Left forelimb (tissue), 1 donor: Measurements from ENCODE around the gene SMOC1.

Source experiments
- DNase-seq: peaks from one replicate; pipeline ENCODE4 v3.0.0-alpha.2; 2018; ENCODE audit warnings: low spot score

SMOC1 gene, protein sequence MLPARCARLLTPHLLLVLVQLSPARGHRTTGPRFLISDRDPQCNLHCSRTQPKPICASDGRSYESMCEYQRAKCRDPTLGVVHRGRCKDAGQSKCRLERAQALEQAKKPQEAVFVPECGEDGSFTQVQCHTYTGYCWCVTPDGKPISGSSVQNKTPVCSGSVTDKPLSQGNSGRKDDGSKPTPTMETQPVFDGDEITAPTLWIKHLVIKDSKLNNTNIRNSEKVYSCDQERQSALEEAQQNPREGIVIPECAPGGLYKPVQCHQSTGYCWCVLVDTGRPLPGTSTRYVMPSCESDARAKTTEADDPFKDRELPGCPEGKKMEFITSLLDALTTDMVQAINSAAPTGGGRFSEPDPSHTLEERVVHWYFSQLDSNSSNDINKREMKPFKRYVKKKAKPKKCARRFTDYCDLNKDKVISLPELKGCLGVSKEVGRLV

DNA sequence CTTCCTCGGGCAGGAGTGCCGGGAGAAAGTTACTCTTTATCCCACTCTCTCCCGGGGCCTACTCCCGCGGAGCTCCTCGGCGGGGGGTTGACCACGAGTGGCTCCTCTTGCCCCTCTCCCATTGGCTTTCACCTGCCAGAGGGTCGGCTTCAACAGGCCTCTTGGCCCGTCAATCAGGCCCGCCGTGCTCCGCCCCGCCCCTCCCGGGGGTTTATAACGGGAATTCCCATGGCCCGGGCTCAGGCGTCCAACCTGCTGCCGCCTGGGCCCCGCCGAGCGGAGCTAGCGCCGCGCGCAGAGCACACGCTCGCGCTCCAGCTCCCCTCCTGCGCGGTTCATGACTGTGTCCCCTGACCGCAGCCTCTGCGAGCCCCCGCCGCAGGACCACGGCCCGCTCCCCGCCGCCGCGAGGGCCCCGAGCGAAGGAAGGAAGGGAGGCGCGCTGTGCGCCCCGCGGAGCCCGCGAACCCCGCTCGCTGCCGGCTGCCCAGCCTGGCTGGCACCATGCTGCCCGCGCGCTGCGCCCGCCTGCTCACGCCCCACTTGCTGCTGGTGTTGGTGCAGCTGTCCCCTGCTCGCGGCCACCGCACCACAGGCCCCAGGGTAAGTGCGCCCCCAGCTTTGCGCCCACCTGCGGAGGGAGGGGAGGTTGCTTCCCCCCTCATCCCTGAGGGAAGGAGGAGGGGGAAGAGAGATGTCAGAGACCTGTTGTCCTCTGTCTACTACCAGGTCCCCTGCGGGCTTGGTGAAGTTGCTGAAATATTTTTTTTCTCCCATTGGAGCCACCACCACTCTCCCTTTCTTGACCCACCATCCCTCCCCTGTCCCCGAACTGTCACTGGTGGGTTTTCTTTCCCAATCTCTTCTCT lies at the start of gene SMOC1:
Gene SMOC1, plus strand, starts transcription at position 242 of the 869 bp plus-strand sequence. Its CDS starts 263 bp downstream, at position 505.
- no peak for DNase-seq

- no peak for DNase-seq
Observed at GRCh38 chr14:69838881-69839416, 40.3 kb upstream of the SMOC1 start.

DNA sequence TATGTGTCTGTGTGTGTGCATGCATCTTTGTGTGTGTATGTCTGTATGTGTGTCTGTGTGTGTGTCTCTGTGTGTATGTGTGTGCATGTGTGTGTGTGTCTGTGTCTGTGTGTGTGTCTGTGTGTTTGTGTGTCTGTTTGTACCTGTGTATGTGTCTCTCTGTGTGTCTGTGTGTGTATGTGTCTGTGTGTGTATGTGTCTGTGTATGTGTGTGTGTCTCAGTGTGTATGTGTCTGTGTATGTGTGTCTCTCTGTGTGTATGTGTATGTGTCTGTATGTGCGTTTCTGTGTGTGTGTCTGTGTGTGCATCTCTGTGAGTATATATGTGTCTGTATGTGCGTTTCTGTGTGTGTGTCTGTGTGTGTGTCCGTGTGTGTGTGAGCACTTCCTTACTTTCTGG lies 39.6 kb upstream of the SMOC1 start:
- DNase-seq: no peak

DNA sequence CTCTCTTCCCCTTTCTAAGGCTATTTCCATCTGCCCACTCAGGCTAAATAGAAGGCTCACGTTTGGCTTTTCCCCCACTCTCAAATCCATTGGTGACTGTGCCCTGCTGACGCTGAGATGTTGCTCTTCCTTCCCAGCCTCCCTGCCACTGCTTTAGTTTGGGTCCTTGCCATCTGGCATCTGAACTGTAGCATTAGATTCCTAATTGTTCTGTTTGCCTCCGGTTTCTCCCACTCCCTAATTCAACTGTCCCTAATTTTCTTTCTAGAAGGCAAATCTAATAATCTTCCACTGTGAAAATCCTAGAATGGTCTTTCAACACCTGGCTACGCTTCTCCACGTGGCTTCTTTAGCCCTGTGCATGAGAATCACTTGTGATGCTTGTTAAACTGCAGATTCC lies 37.6 kb upstream of the SMOC1 start:
- DNase-seq: no peak

DNA sequence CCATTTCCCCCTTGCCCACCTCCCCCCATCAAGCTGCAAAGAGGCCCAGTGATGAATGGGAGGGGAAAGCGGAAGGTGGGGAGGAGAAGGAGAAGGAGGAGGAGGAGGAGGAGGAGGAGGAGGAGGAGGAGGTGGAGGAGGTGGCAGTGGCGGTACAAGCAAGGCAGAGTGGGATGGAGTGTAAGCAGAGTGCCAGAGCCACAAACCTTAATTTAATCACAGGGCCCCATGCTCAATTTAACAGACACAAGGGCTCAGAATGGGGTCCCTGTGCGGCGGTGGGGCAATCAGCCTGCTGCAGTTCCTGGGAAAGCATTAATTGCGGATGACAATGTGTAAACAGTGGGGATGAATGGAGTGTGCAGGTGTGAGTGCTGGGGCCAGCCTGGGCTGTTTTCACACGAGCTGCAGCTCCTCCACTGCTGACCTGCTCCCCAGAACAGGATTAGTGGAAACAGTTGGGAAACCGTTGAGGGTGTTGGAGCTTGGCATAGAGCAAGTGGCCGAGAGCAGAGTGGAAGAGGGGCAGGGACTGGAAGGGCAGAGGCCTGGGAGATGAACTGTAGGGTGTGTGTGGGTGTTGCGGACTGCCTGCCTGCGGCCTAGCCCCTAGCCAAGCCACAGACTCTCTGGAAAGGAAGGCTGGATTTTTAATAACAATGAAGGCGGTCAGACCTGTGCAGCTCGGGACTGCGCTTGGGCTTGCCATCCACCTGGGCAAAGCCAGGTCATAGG lies 36.4 kb upstream of the SMOC1 start:
- DNase-seq: no peak

- DNase-seq: no peak
Observed at GRCh38 chr14:69844171-69844570, 35.0 kb upstream of the SMOC1 start.

DNA sequence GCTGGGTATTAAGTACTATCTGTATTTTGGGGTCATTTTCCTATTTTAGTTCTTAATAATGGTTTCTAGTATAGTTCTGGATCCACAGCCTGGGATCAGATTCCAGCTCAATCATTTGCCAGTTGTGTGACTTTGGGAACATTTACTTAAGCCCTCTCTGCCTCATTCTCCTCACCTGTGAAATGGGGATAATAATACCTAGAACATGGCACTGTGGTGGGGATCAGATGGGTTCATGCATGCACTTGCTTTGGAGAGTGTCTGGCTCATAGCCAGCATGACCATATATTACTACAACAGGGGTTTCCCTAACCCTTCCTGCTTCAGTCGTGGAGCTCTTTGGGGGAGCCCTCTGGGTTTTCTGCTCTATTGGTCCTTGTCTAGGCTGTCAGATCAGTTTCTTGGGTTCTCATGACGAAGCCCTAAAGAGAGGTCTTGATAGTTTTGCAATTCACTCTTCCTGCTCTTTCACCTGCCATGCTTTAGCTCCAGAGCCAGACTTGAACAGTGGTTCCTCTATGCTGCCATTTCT lies 34.1 kb upstream of the SMOC1 start:
- DNase-seq: no peak

DNA sequence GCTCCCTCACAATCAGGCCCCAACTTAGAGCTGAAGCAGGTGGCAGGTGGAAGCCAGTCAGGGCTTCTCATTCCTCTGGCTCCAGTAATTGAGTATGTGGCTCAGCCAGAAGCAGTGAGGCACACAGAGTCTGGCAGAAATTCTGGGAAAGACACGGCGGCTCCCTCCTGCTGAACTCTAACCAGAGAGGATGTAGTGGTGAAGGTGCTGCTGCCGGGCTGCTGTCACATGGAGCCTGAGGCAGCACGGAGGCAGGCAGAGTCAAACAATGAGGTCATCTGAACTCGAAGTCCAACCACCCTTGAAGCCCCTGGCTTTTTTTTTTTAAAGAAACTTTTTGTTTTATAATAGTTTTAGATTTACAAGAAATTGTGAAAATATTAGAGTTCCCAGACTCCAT lies 33.4 kb upstream of the SMOC1 start:
- DNase-seq: no peak

DNA sequence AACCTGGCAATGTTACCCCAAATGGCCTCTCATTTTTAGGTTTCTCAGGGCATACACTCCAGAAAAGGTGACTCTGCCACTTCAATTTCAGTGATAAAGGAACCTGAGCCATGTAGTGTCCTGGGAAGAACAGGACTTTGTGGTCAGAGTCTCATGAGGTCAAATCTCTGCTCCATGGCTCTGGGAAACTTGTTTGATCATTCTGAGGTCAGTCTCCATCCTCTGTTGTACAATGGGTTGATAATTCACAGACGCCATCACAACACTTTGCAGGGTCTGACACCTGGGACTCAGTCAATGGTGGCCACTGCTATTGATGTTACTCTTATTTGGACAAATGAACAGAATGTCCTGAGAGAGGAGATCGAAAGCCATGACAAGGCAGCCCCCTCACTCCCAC lies 31.1 kb upstream of the SMOC1 start:
- no peak for DNase-seq

- no peak for DNase-seq
Observed at GRCh38 chr14:69848903-69849391, 30.3 kb upstream of the SMOC1 start.

DNA sequence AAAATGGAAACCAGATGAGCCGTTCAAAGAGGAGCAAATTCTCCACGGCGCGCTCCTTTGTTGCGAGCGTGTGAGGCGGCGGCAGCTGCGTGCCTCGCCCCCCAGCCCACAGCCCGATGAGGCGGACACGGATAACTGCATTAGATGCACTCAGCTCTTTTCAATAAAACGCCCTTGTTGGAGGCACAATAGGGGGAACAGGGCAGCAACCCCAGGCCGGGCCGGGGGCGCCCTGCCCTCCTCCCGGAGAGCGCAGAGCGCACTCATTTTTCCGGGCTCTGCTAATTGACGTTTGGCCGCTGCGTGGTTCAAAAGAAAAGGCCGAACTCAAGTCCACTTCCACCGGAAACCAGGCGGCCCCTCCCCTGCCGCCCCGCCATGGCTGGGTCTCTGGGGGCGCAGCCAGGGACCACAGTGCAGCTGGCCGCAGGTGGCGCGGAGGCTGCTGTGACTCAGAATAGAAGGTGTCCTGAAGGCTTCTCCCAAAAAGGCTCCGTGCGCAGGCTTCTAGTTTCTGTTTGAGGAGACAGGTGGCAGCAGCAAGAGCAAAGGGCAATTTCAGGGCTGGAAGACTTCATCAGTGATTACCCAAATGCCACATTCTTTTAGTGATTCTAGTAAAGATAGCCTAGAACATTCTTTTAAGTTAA lies 29.0 kb upstream of the SMOC1 start:
- no peak for DNase-seq

DNA sequence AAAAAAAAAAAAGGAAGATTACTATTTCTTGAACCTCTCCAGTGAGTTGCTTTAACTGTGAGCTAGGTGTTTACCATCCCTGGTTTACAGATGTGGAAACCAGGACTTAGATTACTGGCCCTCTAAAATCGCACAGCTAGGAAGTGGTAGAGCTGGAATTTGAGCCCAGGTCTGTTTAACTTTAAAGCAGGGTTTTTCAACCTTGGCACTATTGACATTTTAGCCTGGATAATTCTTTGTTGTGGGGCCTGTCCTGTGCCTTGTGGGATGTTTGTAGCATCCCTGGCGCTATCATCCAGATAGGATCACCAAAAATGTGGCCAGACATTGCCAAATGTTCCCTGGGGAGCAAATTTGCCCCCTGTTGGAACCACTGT lies 28.5 kb upstream of the SMOC1 start:
- no peak for DNase-seq

DNA sequence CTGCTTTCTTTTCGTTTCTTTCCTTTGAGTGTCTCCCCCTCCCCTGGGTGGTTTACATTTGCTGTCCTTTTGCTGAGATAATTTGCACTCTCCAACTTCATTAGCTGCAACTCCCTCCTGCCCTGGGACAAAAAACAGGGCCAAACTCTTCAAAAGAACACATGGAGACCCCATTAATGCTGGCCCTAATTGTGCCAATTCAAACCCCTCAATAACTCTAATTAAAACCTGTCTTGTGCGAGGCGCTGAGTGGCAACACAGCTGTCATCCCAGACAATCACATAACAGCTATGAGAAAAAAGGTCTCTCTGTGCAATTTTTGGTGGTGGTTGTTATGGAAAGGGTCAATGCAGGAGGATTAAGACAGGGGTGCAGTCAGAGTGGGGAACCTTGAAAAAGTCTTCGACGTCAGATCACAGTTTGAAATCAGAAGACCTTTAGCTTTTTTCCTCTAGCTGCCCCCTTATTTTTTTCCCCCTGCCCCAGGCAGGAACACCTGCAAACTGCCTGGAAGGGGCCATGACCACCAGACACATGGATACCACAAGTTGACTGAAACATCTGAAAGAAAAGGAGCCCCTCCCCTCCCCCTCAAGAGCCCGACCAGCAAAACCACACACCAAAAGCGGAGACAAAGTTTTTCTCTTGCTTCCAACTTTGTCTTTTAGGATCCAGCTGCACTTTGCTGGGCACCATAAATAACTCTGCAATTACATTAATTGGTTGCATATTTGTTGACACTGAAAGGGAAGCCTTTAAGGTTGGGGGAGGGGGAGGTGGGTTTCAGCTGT lies 26.5 kb upstream of the SMOC1 start:
- DNase-seq: no peak

DNA sequence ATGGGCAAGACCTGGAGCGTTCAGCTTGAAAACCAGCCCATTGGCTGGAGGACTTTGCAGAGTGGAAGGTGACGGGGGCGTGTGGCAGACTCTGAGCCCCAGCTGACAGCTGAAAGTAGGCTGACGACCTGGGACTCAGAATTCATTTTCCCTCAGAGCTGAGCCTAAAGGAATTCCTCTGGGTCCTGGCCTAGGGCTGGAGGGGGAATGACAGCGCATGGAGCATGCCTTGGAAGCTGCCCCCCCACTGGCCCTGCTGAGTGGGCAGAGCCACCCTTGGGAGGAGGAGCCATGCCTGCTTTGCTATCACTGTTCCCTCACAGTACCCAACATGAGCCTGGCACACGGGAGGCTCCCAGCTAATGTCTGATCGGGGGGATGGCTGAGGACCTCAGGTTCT lies 25.4 kb upstream of the SMOC1 start:
- DNase-seq: no peak

- no peak for DNase-seq
Observed at GRCh38 chr14:69854598-69854997, 24.6 kb upstream of the SMOC1 start.

- DNase-seq: no peak
Observed at GRCh38 chr14:69855180-69855832, 23.9 kb upstream of the SMOC1 start.

GRCh38 chr14:69858801-69859200 lies 20.4 kb upstream of the SMOC1 start:
- no peak for DNase-seq

DNA sequence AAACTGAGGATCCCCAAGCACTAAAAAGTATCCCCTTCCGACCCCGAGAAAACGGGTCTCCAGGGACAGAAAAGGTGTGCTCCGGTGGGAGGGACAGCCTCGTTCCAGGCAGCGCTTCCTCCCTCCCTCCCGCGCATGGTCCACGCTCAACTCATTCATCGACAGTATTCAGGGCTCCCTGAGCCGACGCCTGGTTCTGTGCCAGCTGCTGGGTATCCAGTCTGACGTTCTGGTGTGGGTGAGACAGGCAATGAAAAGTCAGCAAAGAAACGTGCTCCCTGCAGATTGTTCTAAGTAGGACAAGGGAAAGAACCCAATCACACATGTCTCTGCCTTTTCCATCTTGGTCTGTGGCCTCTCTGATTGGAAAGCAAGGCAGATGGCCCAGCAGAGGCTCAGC lies 19.6 kb upstream of the SMOC1 start:
- peak; percentile 44 for DNase-seq

DNA sequence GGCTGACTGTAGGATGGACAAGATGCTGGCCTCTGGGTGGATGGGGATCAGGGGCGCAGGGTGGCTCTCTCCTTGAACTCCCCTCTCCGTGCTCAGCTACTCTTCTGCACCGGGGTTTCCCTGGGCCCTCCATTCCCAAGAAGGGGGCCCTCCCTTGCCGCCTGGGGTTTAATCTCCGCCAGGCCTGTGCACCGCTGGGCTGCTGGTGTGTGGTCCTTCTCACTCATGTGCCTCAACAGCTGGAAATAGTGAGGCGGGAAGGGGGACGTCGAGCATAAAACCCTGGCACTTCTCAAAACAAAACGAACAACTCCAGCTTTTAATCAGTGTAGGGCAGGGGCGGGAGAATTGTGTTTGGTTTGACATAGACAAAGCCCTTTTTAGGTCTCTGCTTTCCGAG lies 19.0 kb upstream of the SMOC1 start:
- peak; percentile 23 for DNase-seq

- peak; percentile 11 for DNase-seq
Observed at GRCh38 chr14:69861025-69861569, 18.1 kb upstream of the SMOC1 start.
